ENCODE data around the gene CLEC4C.

Gene CLEC4C

DNA sequence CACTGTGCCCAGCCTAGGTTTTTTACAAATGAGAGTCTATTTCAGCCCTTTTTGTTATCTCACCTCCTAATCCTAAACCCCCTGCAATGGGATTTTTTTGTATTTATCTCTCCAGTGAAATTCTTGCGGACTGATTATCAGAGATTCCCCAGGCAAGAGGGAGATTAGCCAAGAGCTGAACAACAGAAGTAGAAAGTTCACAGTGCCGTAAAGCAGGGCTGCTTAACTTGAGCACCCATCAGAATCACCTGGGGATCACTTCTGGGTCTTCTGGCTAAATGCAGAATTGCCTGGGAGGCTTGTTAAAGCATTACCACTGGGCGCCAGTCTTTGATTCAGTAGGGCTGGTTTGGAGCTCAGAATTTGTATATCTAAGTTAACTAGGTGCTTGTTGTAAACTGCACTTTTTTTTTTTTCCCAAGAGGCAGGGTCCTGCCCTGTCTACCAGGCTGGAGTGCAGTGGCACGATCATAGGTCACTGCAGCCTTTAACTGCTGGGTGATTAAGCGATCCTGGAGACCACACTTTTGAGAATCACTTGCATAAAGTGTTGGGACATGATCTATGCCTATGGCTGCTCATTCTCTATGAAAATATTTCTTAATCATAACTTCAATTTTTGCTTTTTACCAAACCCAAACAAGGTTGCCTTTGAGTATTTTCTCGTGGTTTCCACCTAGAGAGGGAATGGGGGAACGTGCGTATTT, 37.1 kb downstream of the CLEC4C start (continued):
- TF ChIP-seq ZNF274 (IDR thresholded peaks at IDR 0.05; ENCODE audit: low read length) (no peak), ZNF274 (tag by site-specific recombination; IDR thresholded peaks at IDR 0.05; ENCODE audit: borderline replicate concordance) (no peak), ZNF138 (tag by site-specific recombination; IDR thresholded peaks at IDR 0.05; ENCODE audit: borderline replicate concordance) (no peak), IKZF3 (tag by site-specific recombination; IDR thresholded peaks at IDR 0.05) (no peak), ZBTB20 (tag by site-specific recombination; IDR thresholded peaks at IDR 0.05) (no peak), ZNF23 (tag by site-specific recombination; IDR thresholded peaks at IDR 0.05; ENCODE audit: borderline replicate concordance) (no peak)
- TF ChIP-seq, protein P1, sequence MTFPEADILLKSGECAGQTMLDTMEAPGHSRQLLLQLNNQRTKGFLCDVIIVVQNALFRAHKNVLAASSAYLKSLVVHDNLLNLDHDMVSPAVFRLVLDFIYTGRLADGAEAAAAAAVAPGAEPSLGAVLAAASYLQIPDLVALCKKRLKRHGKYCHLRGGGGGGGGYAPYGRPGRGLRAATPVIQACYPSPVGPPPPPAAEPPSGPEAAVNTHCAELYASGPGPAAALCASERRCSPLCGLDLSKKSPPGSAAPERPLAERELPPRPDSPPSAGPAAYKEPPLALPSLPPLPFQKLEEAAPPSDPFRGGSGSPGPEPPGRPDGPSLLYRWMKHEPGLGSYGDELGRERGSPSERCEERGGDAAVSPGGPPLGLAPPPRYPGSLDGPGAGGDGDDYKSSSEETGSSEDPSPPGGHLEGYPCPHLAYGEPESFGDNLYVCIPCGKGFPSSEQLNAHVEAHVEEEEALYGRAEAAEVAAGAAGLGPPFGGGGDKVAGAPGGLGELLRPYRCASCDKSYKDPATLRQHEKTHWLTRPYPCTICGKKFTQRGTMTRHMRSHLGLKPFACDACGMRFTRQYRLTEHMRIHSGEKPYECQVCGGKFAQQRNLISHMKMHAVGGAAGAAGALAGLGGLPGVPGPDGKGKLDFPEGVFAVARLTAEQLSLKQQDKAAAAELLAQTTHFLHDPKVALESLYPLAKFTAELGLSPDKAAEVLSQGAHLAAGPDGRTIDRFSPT (tag by site-specific recombination; IDR thresholded peaks at IDR 0.05): no peak
- TF ChIP-seq, protein P2, sequence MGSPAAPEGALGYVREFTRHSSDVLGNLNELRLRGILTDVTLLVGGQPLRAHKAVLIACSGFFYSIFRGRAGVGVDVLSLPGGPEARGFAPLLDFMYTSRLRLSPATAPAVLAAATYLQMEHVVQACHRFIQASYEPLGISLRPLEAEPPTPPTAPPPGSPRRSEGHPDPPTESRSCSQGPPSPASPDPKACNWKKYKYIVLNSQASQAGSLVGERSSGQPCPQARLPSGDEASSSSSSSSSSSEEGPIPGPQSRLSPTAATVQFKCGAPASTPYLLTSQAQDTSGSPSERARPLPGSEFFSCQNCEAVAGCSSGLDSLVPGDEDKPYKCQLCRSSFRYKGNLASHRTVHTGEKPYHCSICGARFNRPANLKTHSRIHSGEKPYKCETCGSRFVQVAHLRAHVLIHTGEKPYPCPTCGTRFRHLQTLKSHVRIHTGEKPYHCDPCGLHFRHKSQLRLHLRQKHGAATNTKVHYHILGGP (tag by site-specific recombination; IDR thresholded peaks at IDR 0.05): no peak

DNA sequence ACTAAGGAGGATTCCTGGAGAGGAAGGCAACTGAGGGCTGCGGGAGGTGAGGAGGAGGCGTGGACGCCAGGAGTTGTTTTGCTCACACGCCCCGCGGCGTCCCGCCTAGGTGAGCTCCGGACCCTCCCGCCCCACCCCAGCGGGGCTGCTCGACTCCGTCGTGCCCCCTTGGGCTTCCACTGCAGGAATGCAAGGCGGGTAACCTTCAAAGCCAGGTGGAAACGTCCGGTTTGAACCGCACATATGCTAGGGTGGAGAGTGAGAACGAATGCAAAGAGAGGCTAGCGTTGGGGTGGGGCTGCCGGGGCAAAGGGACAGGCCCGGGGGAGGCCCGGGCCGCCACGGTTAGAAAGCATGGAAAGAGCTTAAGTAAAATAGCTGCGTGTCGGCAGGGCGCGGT, 41.3 kb downstream of the CLEC4C start:
- no peaks in the 10 kb centered on the region for H3K9me3 ChIP-seq (ENCODE audit: control insufficient read depth, insufficient read depth, low read depth, low read length)
- H3K27ac ChIP-seq (ENCODE audit: extremely low read depth, low read depth, low read length): no peak overlapping the region
- H3K4me1 ChIP-seq (ENCODE audit: control insufficient read depth, insufficient read depth, low read length): no peaks in the 10 kb centered on the region
- TF ChIP-seq ZNF558 (tag by site-specific recombination; IDR thresholded peaks at IDR 0.05) (no peak), SCRT2 (tag by site-specific recombination; IDR thresholded peaks at IDR 0.05) (no peak), MZF1 (tag by site-specific recombination; IDR thresholded peaks at IDR 0.05; ENCODE audit: borderline replicate concordance) (no peak), REPIN1 (tag by site-specific recombination; IDR thresholded peaks at IDR 0.05; ENCODE audit: low read depth) (no peak), SETDB1 (IDR thresholded peaks at IDR 0.05; ENCODE audit: insufficient read length, low read length) (no peak), IKZF3 (tag by site-specific recombination; IDR thresholded peaks at IDR 0.05) (no peak), ZNF223 (tag by site-specific recombination; IDR thresholded peaks at IDR 0.05) (no peak)
- TF ChIP-seq, protein P1 (tag by site-specific recombination; IDR thresholded peaks at IDR 0.05): no peak
- TF ChIP-seq, protein P3, sequence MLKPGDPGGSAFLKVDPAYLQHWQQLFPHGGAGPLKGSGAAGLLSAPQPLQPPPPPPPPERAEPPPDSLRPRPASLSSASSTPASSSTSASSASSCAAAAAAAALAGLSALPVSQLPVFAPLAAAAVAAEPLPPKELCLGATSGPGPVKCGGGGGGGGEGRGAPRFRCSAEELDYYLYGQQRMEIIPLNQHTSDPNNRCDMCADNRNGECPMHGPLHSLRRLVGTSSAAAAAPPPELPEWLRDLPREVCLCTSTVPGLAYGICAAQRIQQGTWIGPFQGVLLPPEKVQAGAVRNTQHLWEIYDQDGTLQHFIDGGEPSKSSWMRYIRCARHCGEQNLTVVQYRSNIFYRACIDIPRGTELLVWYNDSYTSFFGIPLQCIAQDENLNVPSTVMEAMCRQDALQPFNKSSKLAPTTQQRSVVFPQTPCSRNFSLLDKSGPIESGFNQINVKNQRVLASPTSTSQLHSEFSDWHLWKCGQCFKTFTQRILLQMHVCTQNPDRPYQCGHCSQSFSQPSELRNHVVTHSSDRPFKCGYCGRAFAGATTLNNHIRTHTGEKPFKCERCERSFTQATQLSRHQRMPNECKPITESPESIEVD (tag by site-specific recombination; IDR thresholded peaks at IDR 0.05): no peak
- TF ChIP-seq, protein P4, sequence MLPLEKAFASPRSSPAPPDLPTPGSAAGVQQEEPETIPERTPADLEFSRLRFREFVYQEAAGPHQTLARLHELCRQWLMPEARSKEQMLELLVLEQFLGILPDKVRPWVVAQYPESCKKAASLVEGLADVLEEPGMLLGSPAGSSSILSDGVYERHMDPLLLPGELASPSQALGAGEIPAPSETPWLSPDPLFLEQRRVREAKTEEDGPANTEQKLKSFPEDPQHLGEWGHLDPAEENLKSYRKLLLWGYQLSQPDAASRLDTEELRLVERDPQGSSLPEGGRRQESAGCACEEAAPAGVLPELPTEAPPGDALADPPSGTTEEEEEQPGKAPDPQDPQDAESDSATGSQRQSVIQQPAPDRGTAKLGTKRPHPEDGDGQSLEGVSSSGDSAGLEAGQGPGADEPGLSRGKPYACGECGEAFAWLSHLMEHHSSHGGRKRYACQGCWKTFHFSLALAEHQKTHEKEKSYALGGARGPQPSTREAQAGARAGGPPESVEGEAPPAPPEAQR (tag by site-specific recombination; IDR thresholded peaks at IDR 0.05): no peak
- CTCF ChIA-PET: no interaction called here
- H3K4me3 ChIP-seq (ENCODE audit: low read depth, low read length): no peak overlapping the region
- POLR2A ChIA-PET: no interaction called here
- no peaks in the 10 kb centered on the region for H3K36me3 ChIP-seq (ENCODE audit: control insufficient read depth in 2 of 2, insufficient read depth in 1 of 2, low read length in 2 of 2)

Data from HEK293 (cell line).